WERI-Rb-1 (cell line): ENCODE data around the gene KSR2.

ENCODE experiments used
- DNase-seq: peaks from one replicate; pipeline ENCODE4 v3.0.0-alpha.2; 2020
- H3K27ac ChIP-seq: fragments of 250-450 bp; sonication (Bioruptor Pico); 2 replicates; pipeline ENCODE4 v1.5.1; 2020; ENCODE audit warnings: mild to moderate bottlenecking, moderate library complexity
- H3K27me3 ChIP-seq: fragments of 250-450 bp; sonication (Bioruptor Pico); 2 replicates; pipeline ENCODE4 v1.5.1; 2021; ENCODE audit warnings: mild to moderate bottlenecking, low read depth, moderate library complexity; ENCODE audit not compliant: insufficient read depth, severe bottlenecking
- H3K36me3 ChIP-seq: fragments of 250-450 bp; sonication (Bioruptor Pico); 2 replicates; pipeline ENCODE4 v1.5.1; 2020; ENCODE audit warnings: mild to moderate bottlenecking, moderate library complexity
- H3K4me3 ChIP-seq: 2 replicates; pipeline ENCODE4 v1.5.1; 2011; ENCODE audit warnings: low read depth, mild to moderate bottlenecking, control low read depth, low read length
- H3K9me3 ChIP-seq: fragments of 250-450 bp; sonication (Bioruptor Pico); 2 replicates; pipeline ENCODE4 v1.5.1; 2021; ENCODE audit warnings: mild to moderate bottlenecking, moderate library complexity; ENCODE audit not compliant: severe bottlenecking
- CTCF ChIP-seq: IDR thresholded peaks from 2 replicates; pipeline ENCODE4 v1.5.1; 2011; ENCODE audit warnings: low read depth, mild to moderate bottlenecking, control low read depth, inconsistent platforms, low read length

KSR2 gene

GRCh38 chr12:117408161-117408791 lies 560.5 kb downstream of the KSR2 start:
- DNase-seq = no peak
- Histone ChIP-seq H3K4me3 (no peak overlapping the region), H3K27me3 (no peaks in the 10 kb centered on the region), H3K27ac (no peak overlapping the region), H3K36me3 (no peaks in the 10 kb centered on the region), H3K9me3 (peaks cover 3% of the 10 kb centered on the region)
- TF ChIP-seq CTCF = no peak

- no peak for TF ChIP-seq CTCF
Observed at GRCh38 chr12:117404940-117405339, 563.9 kb downstream of the KSR2 start.

GRCh38 chr12:117404203-117404853 lies 564.5 kb downstream of the KSR2 start:
- Histone ChIP-seq H3K9me3 (peaks cover 3% of the 10 kb centered on the region), H3K36me3 (no peaks in the 10 kb centered on the region), H3K4me3 (no peak overlapping the region), H3K27me3 (no peaks in the 10 kb centered on the region), H3K27ac (no peak overlapping the region)
- no peak for TF ChIP-seq CTCF
- DNase-seq = no peak

More at GRCh38 chr12:117404940-117405339, 563.9 kb downstream of the KSR2 start:
- DNase-seq = no peak
- H3K27me3 ChIP-seq = no peaks in the 10 kb centered on the region
- H3K9me3 ChIP-seq = peaks cover 3% of the 10 kb centered on the region
- no peaks in the 10 kb centered on the region for H3K36me3 ChIP-seq
- no peak overlapping the region for H3K4me3 ChIP-seq
- no peak overlapping the region for H3K27ac ChIP-seq

- no peak overlapping the region for H3K27ac ChIP-seq
- no peak for TF ChIP-seq CTCF
- no peak for DNase-seq
Observed at GRCh38 chr12:117403586-117404139, 565.1 kb downstream of the KSR2 start.

More at GRCh38 chr12:117403586-117404139, 565.1 kb downstream of the KSR2 start:
- Histone ChIP-seq H3K4me3 (no peak overlapping the region), H3K9me3 (peaks cover 3% of the 10 kb centered on the region), H3K27me3 (no peaks in the 10 kb centered on the region), H3K36me3 (no peaks in the 10 kb centered on the region)
